ENCODE measurements around the gene KDM3A. TPM values are rescaled to one million over a fixed set of nuclear protein-coding genes. Genes with fewer than 3 reads are reported as not detected.

KDM3A gene
- total RNA-seq, 1 donor from 2014 or later = 12.9 TPM

GRCh38 chr2:86512034-86512433, 70.9 kb downstream of the KDM3A start:
- DNase-seq (ENCODE audit: low spot score) (no peak), ATAC-seq (no peak)

- ATAC-seq (no peak), DNase-seq (ENCODE audit: low spot score) (no peak)
Measured at GRCh38 chr2:86512892-86513291, 71.7 kb downstream of the KDM3A start.

- ATAC-seq (no peak), DNase-seq (ENCODE audit: low spot score) (no peak)
Measured at GRCh38 chr2:86513948-86514660, 72.9 kb downstream of the KDM3A start.

DNA sequence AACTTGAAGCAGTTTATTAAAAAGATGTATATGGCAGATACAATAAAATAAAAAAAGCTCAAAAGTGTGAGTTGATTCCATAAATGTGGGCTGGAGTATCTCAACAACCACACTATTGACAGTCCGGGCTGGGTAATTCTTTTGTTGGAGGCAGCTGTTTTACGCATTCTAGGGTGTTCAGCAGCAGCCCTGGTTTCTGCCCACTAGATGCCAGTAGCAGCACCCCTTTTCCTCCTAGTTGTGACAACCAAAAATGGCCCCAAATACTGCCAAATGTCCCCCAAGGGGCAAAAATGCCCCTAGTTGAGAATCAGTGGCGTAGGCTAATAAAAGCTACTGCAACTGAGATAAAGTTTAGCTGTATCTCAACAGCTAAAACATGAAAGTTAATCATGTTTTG, 77.3 kb downstream of the KDM3A start:
- DNase-seq (ENCODE audit: low spot score) = no peak
- peak; percentile 78 for ATAC-seq

DNA sequence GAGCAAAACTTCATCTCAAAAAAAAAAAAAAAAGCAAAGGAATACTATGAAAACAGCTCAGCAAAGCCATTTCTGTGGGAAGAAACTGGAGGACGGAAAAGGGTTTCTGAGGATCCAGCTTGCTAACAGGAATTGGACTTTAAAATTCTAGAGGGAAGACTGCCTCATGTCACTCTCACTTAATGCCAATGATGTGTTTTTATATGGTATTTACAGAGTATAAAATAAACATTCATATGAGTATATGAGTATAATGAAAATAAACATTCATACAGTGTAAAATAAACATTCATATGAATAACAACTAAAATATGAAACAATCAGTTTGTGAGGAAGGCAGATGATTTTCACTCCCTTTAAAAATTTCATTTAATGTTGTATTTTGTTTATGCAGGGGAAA, 78.2 kb downstream of the KDM3A start:
- ATAC-seq = no peak
- no peak for DNase-seq (ENCODE audit: low spot score)

- DNase-seq (ENCODE audit: low spot score) (no peak), ATAC-seq (no peak)
Measured at GRCh38 chr2:86520153-86520552, 79.0 kb downstream of the KDM3A start.

DNA sequence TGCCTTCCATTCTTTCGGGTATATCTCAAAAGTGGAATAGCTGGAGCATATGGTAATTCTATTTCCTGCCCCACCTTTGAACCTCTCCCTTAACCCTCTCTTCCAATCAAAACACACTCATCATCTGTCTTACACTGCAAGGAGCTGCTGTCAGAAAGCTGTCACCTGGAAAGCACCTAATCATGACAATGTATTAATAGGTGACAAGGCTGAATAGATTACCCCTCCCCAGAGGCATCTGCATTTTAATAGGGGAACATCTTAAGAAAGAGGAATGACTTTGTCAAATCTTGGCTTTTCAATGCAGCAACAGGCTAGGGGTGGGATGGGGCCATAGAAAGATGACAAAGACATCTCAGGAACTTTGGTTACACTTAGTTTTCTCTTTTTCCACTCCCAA, 80.8 kb downstream of the KDM3A start:
- no peak for DNase-seq (ENCODE audit: low spot score)
- ATAC-seq = no peak

GRCh38 chr2:86522711-86523110, 81.5 kb downstream of the KDM3A start:
- DNase-seq (ENCODE audit: low spot score) = no peak
- no peak for ATAC-seq

DNA sequence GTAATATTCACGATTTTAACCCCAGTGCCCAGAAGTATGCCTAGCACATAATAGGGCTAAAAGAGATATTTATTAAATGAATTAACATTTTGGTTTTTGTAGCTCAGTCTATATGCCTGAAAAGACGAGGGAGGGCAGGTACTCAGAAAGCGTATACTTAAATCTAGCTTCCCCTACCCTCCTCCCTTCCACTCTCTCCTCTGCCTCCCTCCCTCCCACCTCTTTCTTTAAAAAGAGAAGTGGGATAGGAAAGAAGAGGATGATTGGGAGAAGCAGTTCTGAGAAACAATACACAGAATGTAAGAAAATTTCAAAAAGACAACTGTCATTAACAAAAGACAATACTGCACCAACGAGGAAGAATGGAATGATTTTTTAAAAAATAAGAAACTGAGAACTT, 82.3 kb downstream of the KDM3A start:
- no peak for ATAC-seq
- DNase-seq (ENCODE audit: low spot score) = no peak

GRCh38 chr2:86525421-86526340, 84.5 kb downstream of the KDM3A start:
- DNase-seq (ENCODE audit: low spot score) (no peak), ATAC-seq (no peak)

GRCh38 chr2:86533589-86533988, 92.4 kb downstream of the KDM3A start:
- DNase-seq (ENCODE audit: low spot score) (no peak), ATAC-seq (no peak)

DNA sequence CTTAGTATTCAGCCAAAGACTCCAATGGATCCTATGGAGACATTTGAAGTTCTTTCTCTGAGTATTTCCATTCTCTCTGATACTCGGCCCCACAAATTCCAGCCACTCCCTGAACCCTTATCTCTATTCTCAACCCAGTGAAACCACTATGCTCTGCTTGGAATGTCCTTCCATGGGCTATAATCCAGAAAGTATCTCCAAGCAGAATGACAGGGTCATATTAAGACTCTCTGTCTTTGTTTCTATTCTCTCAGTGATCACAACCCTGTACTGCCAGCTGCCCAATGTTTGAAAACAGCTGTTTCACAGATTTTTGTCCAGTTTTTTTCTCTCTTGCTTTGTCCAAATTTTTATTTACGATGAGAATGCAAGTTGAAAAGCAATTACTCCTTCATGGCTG, 100.2 kb downstream of the KDM3A start:
- DNase-seq (ENCODE audit: low spot score) (no peak), ATAC-seq (no peak)

Other genes starting within 250 kb of the KDM3A start
- 50.1 TPM for gene IMMT, start 245.9 kb upstream of the KDM3A start, total RNA-seq
- 23.1 TPM for gene MRPL35, start 241.9 kb upstream of the KDM3A start, total RNA-seq
- 0.50 TPM for gene REEP1, start 103.7 kb upstream of the KDM3A start, total RNA-seq
- 22.0 TPM for gene CHMP3, start 122.1 kb downstream of the KDM3A start, total RNA-seq
- gene RNF103, start 182.5 kb downstream of the KDM3A start, total RNA-seq = 43.6 TPM